Dermis blood vessel endothelial cell (primary cell): ENCODE measurements around the gene XDH. TPM values are rescaled to one million over a fixed set of nuclear protein-coding genes. Genes with fewer than 3 reads are reported as not detected.

Source experiments
- DNase-seq: peaks from one replicate; pipeline ENCODE4 v3.0.0; 2010
- total RNA-seq: library from RNA; depleted of rRNA; stranded (reverse); fragments of >200 nt; gene quantifications from 2 replicates; pipeline ENCODE4 v1.2.3, GENCODE V29; 2014

XDH gene
- total RNA-seq, 1 donor from 2014 or later = not detected

DNA sequence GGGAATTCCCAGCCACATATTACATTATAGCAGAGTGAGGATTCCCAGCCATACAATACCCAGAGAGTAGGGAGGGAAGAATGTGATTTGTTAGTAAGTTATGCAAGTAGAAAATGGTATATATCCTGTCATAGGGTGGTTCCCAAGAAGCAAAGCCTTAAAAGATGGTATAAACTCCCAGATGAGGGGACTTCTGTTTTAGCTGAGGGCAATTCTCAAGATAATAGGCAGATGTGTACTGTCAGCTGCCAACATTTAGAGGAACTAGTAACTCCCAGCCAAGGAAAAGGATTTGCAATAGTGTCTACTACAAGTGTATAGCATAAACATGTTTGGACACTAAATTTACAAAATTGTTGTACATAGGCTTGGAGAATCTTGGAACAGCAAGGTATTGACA lies 86.5 kb downstream of the XDH start:
- no peak for DNase-seq

DNA sequence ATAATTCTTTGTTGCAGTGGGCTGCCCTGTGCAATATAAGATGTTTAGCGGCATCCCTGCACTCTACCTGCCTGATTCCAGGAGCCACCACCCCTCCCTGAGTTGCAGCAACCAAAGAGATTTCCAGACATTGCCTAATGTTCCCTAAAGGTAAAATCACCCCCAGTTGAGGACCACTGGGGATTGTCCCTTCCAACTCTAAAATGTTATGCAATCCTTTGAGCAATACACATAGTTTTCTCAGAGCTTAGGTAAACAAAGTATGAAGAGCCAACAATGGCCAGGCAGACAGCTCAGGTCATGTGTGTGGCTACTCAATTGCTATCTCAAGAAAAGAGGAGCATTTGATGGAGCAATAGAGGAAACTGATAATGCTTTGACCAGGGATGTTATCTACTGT lies 87.0 kb downstream of the XDH start:
- DNase-seq = no peak

DNA sequence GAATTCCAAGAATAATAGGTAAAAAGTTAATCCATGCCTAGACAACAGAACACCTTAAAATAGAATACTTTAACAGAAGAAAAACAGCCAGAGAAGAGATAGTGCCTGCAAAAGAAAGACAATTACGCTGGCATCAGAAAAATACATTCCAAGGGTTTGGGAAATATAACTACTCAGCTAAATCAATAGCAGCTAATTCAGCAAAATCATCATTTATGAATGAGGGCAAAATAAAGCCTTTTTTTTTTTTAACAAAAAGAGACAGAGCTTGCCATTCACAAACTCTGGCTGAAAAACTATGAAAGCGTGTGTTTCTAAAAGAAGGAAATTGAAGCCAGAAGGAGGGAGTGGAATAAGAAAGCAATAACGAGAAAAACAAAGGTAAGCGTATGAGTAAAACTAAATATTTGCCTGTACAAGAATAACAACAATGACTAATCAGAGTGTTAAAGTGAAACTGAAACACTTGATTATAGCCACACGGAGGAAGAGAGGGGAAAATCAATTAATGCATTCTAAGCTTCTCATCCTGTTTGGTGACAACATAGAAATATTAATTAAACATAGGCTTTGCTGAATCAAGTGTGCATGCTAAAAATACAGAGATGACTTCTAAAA lies 90.4 kb downstream of the XDH start:
- peak; percentile 16 for DNase-seq

- DNase-seq = no peak
These were observed 92.2 kb downstream of the XDH start for GRCh38 chr2:31322371-31322770.

GRCh38 chr2:31319406-31320175 lies 95.0 kb downstream of the XDH start:
- peak; percentile 10 for DNase-seq

- DNase-seq = no peak
These were observed 95.9 kb downstream of the XDH start for GRCh38 chr2:31318361-31319336.

DNA sequence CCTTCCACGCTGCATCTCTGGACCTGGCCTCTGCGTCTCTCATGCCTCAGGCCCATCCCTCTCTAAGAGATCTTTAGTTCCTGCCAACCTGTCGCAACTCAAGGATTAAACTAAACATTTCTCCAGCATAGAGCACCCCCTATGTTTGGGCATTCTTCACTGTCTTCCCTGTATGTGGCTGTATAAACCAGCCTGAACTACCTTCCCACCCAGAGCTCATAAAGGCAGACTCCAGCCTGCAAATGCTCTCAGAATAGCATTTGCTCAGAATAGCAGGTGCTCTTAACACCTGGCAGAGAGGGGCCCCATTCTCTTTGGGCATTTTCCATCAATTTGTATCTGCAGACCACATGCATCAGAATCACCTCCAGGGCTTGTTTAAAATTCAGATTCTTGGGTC lies 97.1 kb downstream of the XDH start:
- no peak for DNase-seq

DNA sequence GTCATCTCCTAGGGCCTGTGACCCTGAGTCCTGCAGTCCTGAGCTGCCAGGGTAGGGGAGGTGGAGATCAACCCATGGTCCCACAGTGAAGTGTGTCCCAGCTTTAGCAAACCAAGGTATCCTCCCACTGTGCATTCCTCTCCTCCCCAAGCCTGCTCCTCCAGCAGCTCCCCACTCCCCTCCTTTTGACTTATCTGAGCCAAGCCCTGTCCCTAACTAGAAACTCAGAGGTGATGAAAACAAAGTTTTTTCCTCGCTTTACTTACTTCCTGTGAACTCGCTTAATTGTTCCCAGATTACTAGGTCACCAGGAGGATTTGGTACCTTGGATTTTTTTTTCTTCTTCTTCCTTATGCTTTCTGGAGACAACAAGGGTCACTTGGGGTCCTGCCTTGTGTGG lies 99.8 kb downstream of the XDH start:
- no peak for DNase-seq

GRCh38 chr2:31312898-31313297 lies 101.6 kb downstream of the XDH start:
- no peak for DNase-seq

DNA sequence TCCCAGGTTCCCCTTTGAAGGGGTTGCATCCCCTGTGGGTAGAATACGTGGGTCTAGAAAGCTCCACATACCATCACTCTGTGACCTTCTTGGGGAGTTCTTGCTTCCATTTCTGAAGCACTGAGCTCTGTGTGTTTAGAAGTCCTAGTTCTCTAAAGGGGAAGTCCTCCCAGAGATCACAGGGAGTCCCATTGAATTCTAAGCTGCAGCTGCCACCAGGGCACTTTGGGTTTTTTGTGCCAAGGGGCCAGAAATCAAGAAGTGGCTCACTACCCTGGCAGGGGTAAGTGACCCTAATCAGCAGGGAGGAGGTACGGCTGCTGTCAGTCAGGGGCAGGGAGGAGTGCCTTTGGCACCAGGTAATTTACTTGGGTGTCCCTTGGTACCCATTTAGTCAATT lies 109.7 kb downstream of the XDH start:
- no peak for DNase-seq

DNA sequence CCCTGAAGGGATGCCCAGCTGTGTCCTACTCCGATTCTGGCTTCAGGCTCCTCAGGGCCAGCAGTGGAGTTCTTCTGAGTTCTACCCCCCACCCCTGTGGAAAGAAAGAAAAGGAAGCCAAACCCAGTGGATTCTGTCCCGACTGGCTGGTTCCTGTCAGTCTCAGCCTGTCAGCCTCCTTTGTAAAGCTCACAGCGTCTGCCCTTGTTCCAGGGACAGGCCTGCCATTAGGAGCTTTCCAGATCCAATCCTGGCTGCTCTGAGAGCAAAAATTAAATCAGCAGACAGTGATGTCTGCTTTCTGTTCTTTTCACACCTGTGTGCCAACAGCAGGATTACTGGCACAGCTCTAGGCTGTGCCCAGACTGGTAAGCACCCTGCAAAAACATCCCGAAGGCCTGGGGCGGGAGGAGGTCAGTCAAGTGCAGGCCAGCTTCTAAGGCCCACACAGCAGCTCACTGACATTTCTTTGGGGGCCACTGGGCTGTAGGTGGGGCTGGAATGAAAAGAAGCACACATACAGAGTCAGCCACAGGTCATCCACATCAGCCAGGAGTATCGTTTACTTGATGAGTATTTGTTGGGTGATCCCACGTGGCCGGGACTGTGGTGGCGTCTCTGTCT lies 111.5 kb downstream of the XDH start:
- DNase-seq = no peak

DNA sequence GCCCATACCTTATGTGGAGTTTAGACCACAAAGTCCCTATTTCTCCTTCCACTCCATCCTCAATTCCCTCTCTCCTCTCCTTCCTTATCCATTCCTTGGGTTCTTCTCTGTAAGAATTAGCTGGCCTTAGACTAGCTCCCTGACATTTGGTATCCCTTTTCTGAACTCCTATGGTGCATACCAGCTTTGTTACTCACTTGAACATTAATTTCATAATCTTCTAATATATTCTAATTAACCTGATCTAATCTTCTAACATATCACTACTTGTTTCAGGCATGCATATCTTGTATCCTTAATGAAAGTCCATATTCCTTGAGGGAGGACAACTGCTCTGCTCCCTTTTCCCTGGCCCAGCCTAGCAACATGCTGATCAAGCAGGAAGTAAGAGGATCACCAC lies 114.2 kb downstream of the XDH start:
- DNase-seq = no peak

DNA sequence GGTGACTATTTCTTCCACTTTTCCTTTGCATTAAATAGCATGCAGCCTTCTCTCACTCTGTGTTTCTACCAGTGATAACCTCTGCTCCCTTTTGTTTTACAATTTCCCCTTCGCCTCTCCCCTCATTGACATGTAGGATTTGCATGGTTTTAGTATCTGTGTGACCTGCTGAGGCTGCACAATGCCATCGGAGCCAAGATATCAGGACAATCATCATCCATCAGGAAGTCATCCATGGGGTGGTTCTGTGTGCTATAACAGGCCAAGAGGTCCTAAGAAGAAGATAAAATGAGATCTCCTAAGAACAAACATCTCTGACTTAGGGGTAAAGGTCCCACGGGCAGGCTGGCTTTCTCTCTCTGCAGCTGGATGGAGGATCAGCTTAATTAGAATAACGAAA lies 115.0 kb downstream of the XDH start:
- DNase-seq = no peak

- no peak for DNase-seq
These were observed 116.8 kb downstream of the XDH start for GRCh38 chr2:31297751-31298150.

- DNase-seq = peak; percentile 25
These were observed 117.8 kb downstream of the XDH start for GRCh38 chr2:31296641-31297287.

GRCh38 chr2:31294196-31294595 lies 120.3 kb downstream of the XDH start:
- DNase-seq = no peak

GRCh38 chr2:31287654-31288053 lies 126.9 kb downstream of the XDH start:
- peak; percentile 9 for DNase-seq

GRCh38 chr2:31286961-31287550 lies 127.5 kb downstream of the XDH start:
- DNase-seq = no peak

- DNase-seq = peak; percentile 19
These were observed 128.3 kb downstream of the XDH start for GRCh38 chr2:31286230-31286629.
